H1 (cell line): Measurements from ENCODE around the gene COX18. TPM values are rescaled to one million over a fixed set of nuclear protein-coding genes. Genes with fewer than 3 reads are reported as not detected.

ENCODE experiments used
- ASH2L ChIP-seq: fragments of 200-600, 300-600 bp; sonication (generic); IDR thresholded peaks from one replicate; pipeline ENCODE4 v1.7.1; 2017; ENCODE audit warnings: low read length
- BCL11A ChIP-seq, 2 experiments: IDR thresholded peaks; one replicate each; pipeline ENCODE4 v1.6.1; 2011; ENCODE audit warnings: low read depth in 2 of 2, low read length in 2 of 2, mild to moderate bottlenecking in 2 of 2
- CHD2 ChIP-seq: IDR thresholded peaks from 2 replicates; pipeline ENCODE4 v1.6.1; 2012; ENCODE audit warnings: low read length, improper control_type of control experiment
- FOSL1 ChIP-seq: IDR thresholded peaks from 2 replicates; pipeline ENCODE4 v1.6.1; 2011; ENCODE audit warnings: mild to moderate bottlenecking, low read depth, low read length, moderate library complexity; ENCODE audit not compliant: insufficient read depth
- KDM4A ChIP-seq: IDR thresholded peaks from one replicate; pipeline ENCODE4 v1.7.1; 2012; ENCODE audit warnings: low read depth, mild to moderate bottlenecking, moderate library complexity, low read length, inconsistent platforms; ENCODE audit not compliant: severe bottlenecking
- NANOG ChIP-seq: IDR thresholded peaks from 2 replicates; pipeline ENCODE4 v1.6.1; 2011; ENCODE audit warnings: low read length, low read depth, mild to moderate bottlenecking, inconsistent platforms; ENCODE audit not compliant: insufficient read depth, poor library complexity, severe bottlenecking
- POU5F1 ChIP-seq: IDR thresholded peaks from 2 replicates; pipeline ENCODE4 v1.6.1; 2011; ENCODE audit warnings: low read depth, mild to moderate bottlenecking, low read length, moderate library complexity
- SIX5 ChIP-seq: IDR thresholded peaks from 2 replicates; pipeline ENCODE4 v1.6.1; 2011; ENCODE audit warnings: mild to moderate bottlenecking, low read depth, low read length
- polyA plus RNA-seq, 7 experiments: library from polyadenylated mRNA; depleted of rRNA in 3 of 7; stranded (reverse) in 5 of 7; unstranded in 2 of 7; fragments of >200 nt in 5 of 7; fragments of 200-250 nt in 2 of 7; gene quantifications; 1 replicate in 5 of 7; 2 replicates in 1 of 7; 4 replicates in 1 of 7; pipeline versions ENCODE4 v1.2.1 to v1.2.3, GENCODE V29; 2011 to 2013; ENCODE audit warnings: missing spikeins in 2 of 7, mixed read lengths in 2 of 7
- total RNA-seq: library from RNA; stranded (reverse); fragmentation: NEBNext Ultra II Directional; extraction: Animal tissue kit (Norgen Biotek cat#: 25700); gene quantifications from 2 replicates; pipeline ENCODE4 v1.2.1, GENCODE V29; 2021
- TF ChIP-seq, protein P1 (sequence below): fragments of 300-600 bp; sonication (generic); IDR thresholded peaks from 2 replicates; pipeline ENCODE4 v1.7.1; 2012; ENCODE audit warnings: low read length, moderate library complexity, mild to moderate bottlenecking, inconsistent platforms; ENCODE audit not compliant: insufficient replicate concordance

COX18 gene
- total and polyA plus RNA-seq, 2 of the 8 experiments (the other 6 are each of a cell fraction or from before 2014, with no cell fraction given): 23.0 to 23.7 TPM

DNA sequence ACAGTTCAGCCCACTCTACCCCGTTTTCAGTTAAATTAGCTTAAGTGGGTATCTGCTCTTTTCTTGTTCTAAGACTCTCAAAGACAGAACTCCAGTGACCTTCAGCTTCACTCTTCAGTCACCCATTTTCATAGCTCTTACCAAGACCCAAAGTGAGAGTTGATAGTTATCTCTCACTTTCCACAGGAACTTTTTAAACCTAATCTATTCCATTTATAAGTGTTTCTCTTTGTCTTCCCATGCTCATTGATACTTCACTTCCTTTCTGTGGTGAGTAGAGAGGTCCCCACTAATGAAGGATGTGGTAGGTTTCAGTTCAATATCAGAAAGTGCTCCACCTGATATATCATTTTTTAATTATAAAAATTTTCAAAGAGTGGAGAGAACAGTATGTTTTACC lies 33.4 kb downstream of the COX18 start (continued):
- TF ChIP-seq, protein P1, sequence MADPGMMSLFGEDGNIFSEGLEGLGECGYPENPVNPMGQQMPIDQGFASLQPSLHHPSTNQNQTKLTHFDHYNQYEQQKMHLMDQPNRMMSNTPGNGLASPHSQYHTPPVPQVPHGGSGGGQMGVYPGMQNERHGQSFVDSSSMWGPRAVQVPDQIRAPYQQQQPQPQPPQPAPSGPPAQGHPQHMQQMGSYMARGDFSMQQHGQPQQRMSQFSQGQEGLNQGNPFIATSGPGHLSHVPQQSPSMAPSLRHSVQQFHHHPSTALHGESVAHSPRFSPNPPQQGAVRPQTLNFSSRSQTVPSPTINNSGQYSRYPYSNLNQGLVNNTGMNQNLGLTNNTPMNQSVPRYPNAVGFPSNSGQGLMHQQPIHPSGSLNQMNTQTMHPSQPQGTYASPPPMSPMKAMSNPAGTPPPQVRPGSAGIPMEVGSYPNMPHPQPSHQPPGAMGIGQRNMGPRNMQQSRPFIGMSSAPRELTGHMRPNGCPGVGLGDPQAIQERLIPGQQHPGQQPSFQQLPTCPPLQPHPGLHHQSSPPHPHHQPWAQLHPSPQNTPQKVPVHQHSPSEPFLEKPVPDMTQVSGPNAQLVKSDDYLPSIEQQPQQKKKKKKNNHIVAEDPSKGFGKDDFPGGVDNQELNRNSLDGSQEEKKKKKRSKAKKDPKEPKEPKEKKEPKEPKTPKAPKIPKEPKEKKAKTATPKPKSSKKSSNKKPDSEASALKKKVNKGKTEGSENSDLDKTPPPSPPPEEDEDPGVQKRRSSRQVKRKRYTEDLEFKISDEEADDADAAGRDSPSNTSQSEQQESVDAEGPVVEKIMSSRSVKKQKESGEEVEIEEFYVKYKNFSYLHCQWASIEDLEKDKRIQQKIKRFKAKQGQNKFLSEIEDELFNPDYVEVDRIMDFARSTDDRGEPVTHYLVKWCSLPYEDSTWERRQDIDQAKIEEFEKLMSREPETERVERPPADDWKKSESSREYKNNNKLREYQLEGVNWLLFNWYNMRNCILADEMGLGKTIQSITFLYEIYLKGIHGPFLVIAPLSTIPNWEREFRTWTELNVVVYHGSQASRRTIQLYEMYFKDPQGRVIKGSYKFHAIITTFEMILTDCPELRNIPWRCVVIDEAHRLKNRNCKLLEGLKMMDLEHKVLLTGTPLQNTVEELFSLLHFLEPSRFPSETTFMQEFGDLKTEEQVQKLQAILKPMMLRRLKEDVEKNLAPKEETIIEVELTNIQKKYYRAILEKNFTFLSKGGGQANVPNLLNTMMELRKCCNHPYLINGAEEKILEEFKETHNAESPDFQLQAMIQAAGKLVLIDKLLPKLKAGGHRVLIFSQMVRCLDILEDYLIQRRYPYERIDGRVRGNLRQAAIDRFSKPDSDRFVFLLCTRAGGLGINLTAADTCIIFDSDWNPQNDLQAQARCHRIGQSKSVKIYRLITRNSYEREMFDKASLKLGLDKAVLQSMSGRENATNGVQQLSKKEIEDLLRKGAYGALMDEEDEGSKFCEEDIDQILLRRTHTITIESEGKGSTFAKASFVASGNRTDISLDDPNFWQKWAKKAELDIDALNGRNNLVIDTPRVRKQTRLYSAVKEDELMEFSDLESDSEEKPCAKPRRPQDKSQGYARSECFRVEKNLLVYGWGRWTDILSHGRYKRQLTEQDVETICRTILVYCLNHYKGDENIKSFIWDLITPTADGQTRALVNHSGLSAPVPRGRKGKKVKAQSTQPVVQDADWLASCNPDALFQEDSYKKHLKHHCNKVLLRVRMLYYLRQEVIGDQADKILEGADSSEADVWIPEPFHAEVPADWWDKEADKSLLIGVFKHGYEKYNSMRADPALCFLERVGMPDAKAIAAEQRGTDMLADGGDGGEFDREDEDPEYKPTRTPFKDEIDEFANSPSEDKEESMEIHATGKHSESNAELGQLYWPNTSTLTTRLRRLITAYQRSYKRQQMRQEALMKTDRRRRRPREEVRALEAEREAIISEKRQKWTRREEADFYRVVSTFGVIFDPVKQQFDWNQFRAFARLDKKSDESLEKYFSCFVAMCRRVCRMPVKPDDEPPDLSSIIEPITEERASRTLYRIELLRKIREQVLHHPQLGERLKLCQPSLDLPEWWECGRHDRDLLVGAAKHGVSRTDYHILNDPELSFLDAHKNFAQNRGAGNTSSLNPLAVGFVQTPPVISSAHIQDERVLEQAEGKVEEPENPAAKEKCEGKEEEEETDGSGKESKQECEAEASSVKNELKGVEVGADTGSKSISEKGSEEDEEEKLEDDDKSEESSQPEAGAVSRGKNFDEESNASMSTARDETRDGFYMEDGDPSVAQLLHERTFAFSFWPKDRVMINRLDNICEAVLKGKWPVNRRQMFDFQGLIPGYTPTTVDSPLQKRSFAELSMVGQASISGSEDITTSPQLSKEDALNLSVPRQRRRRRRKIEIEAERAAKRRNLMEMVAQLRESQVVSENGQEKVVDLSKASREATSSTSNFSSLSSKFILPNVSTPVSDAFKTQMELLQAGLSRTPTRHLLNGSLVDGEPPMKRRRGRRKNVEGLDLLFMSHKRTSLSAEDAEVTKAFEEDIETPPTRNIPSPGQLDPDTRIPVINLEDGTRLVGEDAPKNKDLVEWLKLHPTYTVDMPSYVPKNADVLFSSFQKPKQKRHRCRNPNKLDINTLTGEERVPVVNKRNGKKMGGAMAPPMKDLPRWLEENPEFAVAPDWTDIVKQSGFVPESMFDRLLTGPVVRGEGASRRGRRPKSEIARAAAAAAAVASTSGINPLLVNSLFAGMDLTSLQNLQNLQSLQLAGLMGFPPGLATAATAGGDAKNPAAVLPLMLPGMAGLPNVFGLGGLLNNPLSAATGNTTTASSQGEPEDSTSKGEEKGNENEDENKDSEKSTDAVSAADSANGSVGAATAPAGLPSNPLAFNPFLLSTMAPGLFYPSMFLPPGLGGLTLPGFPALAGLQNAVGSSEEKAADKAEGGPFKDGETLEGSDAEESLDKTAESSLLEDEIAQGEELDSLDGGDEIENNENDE: no peak
- TF ChIP-seq POU5F1 (no peak), CHD2 (no peak), SIX5 (no peak), KDM4A (no peak), BCL11A (IDR thresholded peaks at IDR 0.05; ENCODE audit: low read depth in 2 of 2, low read length in 2 of 2) (no peak), ASH2L (no peak), NANOG (no peak), FOSL1 (no peak)
